SK-N-SH (cell line): Measurements from ENCODE around the gene AVPR2. TPM values are rescaled to one million over a fixed set of nuclear protein-coding genes. Genes with fewer than 3 reads are reported as not detected.
A peak's percentile ranks its signal among the peaks of the same experiment; 100 is the strongest.

Experiments
- CTCF ChIA-PET: fragments of 300-600, 350-600 bp; formaldehyde crosslinking; extraction: SDS; loops from one replicate; lab custom pipeline; 2021; lab: Yijun Ruan, JAX
- POLR2A ChIA-PET: fragments of 350-600 bp; sonication (Branson Sonifier 250); formaldehyde crosslinking; extraction: SDS; loops from one replicate; lab custom pipeline; 2020; ENCODE audit warnings: antibody characterized with exemption, inconsistent platforms; lab: Yijun Ruan, JAX
- DNase-seq: peaks from one replicate; pipeline ENCODE4 v3.0.0; 2012
- H2AFZ ChIP-seq: fragments of 200-600 bp; sonication (generic); 2 replicates; pipeline ENCODE4 v1.8.1; 2016; ENCODE audit warnings: antibody characterized with exemption, mild to moderate bottlenecking, low read depth
- H3F3A ChIP-seq: fragments of 200-600 bp; sonication (generic); replicated peaks from 2 replicates; pipeline ENCODE3; 2016; ENCODE audit warnings: antibody characterized with exemption, mild to moderate bottlenecking; ENCODE audit not compliant: insufficient read depth
- H3K27ac ChIP-seq, 2 experiments: fragments of 200-500 bp in 1 of 2; fragments of 200-600 bp in 1 of 2; sonication (Bioruptor generic) in 1 of 2; sonication (generic), shearing (Covaris generic) in 1 of 2; 2 replicates each; pipeline versions ENCODE4 v1.5.1 to v1.6.1; 2014 to 2016; ENCODE audit warnings: low read depth in 2 of 2, inconsistent platforms in 1 of 2, low read length in 1 of 2, mild to moderate bottlenecking in 1 of 2, mixed read lengths in 1 of 2
- H3K27me3 ChIP-seq: fragments of 200-600 bp; sonication (generic), shearing (Covaris generic); 2 replicates; pipeline ENCODE4 v1.6.1; 2016; ENCODE audit warnings: mixed run types; ENCODE audit not compliant: insufficient read depth
- H3K36me3 ChIP-seq, 2 experiments: fragments of 200-500 bp in 1 of 2; fragments of 200-600 bp in 1 of 2; sonication (Bioruptor generic) in 1 of 2; sonication (generic) in 1 of 2; replicated peaks in 1 of 2; 2 replicates each; pipeline versions ENCODE3 to v1.5.1; 2014 to 2016; ENCODE audit warnings: low read length in 1 of 2, mild to moderate bottlenecking in 1 of 2; ENCODE audit not compliant: insufficient read depth in 2 of 2, control insufficient read depth in 1 of 2
- H3K4me1 ChIP-seq, 2 experiments: fragments of 200-500 bp in 1 of 2; fragments of 200-600 bp in 1 of 2; sonication (Bioruptor generic) in 1 of 2; sonication (generic), shearing (Covaris generic) in 1 of 2; 2 replicates each; pipeline versions ENCODE4 v1.5.1 to v1.6.1; 2014 to 2016; ENCODE audit warnings: low read depth in 1 of 2, low read length in 1 of 2, mixed run types in 1 of 2; ENCODE audit not compliant: insufficient read depth in 2 of 2, control insufficient read depth in 1 of 2
- H3K4me2 ChIP-seq: fragments of 200-600 bp; sonication (generic), shearing (Covaris generic); 2 replicates; pipeline ENCODE4 v1.6.1; 2017; ENCODE audit warnings: mixed run types
- H3K4me3 ChIP-seq, 2 experiments: fragments of 200-500 bp in 1 of 2; fragments of 200-600 bp in 1 of 2; sonication (Bioruptor generic) in 1 of 2; sonication (generic), shearing (Covaris generic) in 1 of 2; 2 replicates each; pipeline versions ENCODE4 v1.5.1 to v1.8.1; 2014 to 2016; ENCODE audit warnings: low read depth in 2 of 2, inconsistent platforms in 1 of 2, low read length in 1 of 2, mild to moderate bottlenecking in 1 of 2, mixed read lengths in 1 of 2, moderate library complexity in 1 of 2
- H3K79me2 ChIP-seq: fragments of 200-600 bp; sonication (generic); 2 replicates; pipeline ENCODE4 v1.8.1; 2017; ENCODE audit warnings: mild to moderate bottlenecking; ENCODE audit not compliant: insufficient read depth
- H3K9ac ChIP-seq: fragments of 200-600 bp; sonication (generic); 2 replicates; pipeline ENCODE4 v1.6.1; 2017; ENCODE audit warnings: mixed run types
- H3K9me2 ChIP-seq: fragments of 200-600 bp; sonication (generic); 2 replicates; pipeline ENCODE4 v1.6.1; 2017; ENCODE audit warnings: mixed run types
- H3K9me3 ChIP-seq: fragments of 200-600 bp; sonication (generic); 2 replicates; pipeline ENCODE4 v1.6.1; 2017; ENCODE audit warnings: mixed run types, mild to moderate bottlenecking, moderate library complexity
- H4K20me1 ChIP-seq: fragments of 200-600 bp; sonication (generic); 2 replicates; pipeline ENCODE4 v1.6.1; 2017; ENCODE audit warnings: mild to moderate bottlenecking, mixed run types; ENCODE audit not compliant: insufficient read depth
- CHD2 ChIP-seq: fragments of 150-350 bp; IDR thresholded peaks from 2 replicates; pipeline ENCODE4 v1.6.1; 2018; ENCODE audit warnings: low read length; ENCODE audit not compliant: partially characterized antibody
- ELF1 ChIP-seq: IDR thresholded peaks from 2 replicates; pipeline ENCODE4 v1.4.0; 2012
- GABPA ChIP-seq: IDR thresholded peaks from 2 replicates; pipeline ENCODE4 v1.4.0; 2012; ENCODE audit warnings: low read depth, mild to moderate bottlenecking
- IRF3 ChIP-seq: fragments of 150-350 bp; IDR thresholded peaks from 2 replicates; pipeline ENCODE4 v1.6.1; 2016; ENCODE audit warnings: mild to moderate bottlenecking, low read depth, low read length
- MEF2A ChIP-seq: IDR thresholded peaks from 2 replicates; pipeline ENCODE4 v1.4.0; 2012; ENCODE audit warnings: low read depth, borderline replicate concordance
- NRF1 ChIP-seq: IDR thresholded peaks from 2 replicates; pipeline ENCODE4 v1.6.1; 2012; ENCODE audit warnings: low read depth, mild to moderate bottlenecking, low read length
- RCOR1 ChIP-seq: fragments of 150-350 bp; IDR thresholded peaks from 2 replicates; pipeline ENCODE4 v1.6.1; 2017; ENCODE audit warnings: antibody characterized with exemption, low read length
- REST ChIP-seq: IDR thresholded peaks from 2 replicates; pipeline ENCODE4 v1.6.1; 2012; ENCODE audit warnings: mild to moderate bottlenecking, low read depth, low read length, moderate library complexity
- TAF1 ChIP-seq: IDR thresholded peaks from 2 replicates; pipeline ENCODE4 v1.6.1; 2012; ENCODE audit warnings: low read depth, mild to moderate bottlenecking, low read length, moderate library complexity, borderline replicate concordance
- TCF12 ChIP-seq: IDR thresholded peaks from 2 replicates; pipeline ENCODE4 v1.4.0; 2012
- YY1 ChIP-seq: IDR thresholded peaks from 2 replicates; pipeline ENCODE4 v1.4.0; 2012; ENCODE audit warnings: low read depth, mild to moderate bottlenecking
- WGBS: methylation state at CpG from one replicate; pipeline ENCODE4 v1.1.6; 2017; ENCODE audit warnings: low lambda C conversion rate; 5-methylcytosine and 5-hydroxymethylcytosine counted together
- polyA plus RNA-seq, 3 experiments: library from polyadenylated mRNA; depleted of rRNA; stranded (reverse); fragments of >200 nt; gene quantifications; 2 replicates each; pipeline ENCODE4 v1.2.3, GENCODE V29; 2012
- TF ChIP-seq, protein P1 (sequence below): IDR thresholded peaks from 2 replicates; pipeline ENCODE4; 2012
- TF ChIP-seq, protein P2 (sequence below): fragments of 150-350 bp; IDR thresholded peaks from 2 replicates; pipeline ENCODE4 v1.6.1; 2017; ENCODE audit warnings: antibody characterized with exemption, low read length, low read depth, borderline replicate concordance

The AVPR2 gene
- polyA plus RNA-seq, 1 of the 3 experiments (the other 2 are of a cell fraction), result not detected

DNA sequence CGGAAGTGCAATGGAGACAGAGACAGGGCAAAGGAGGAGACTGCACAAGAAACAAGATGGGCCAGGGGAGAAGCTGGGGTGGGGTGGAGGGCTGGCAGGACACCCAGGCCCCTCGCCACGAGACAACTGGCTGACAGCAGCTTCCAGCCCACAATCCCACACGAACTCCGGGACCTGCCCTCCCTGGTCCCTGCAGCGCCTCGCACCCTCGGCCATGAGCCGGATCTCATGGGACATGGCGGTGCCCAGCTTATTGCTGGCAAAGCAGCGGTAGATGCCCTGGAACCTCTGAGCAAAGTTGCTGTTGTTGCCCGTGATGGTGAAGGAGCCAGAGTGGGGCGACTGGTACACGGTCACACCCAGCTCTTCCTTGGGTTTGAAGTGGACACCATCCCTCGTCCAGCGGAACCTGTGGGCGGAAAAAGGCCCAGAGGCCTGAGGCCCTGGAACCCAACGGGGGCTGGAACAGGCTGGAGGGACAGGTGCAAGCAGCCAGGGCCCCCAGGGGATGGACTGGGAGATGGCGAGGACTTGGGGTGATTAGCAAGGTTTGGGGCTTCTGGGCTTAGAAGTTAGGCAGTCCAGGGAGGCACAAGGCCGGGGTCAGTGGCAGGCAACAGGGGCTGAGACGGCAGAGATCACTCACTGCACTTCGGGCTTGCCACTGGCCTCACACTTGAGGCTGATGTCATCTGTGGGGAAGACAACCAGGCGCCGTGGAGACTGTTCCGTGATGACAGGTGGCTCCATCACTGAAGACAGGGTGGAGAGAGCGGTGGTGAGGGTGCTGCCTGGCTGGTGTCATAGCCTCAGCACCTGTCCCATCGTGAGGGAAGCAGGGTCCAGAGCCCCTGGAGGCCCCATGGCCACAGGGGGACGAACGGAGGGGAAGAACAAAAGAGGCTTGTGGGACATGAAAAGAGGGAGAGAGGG lies 32.3 kb upstream of the AVPR2 start:
- TF ChIP-seq RCOR1 (no peak), NRF1 (no peak), IRF3 (no peak), ELF1 (no peak), TCF12 (no peak), REST (no peak), TAF1 (no peak), GABPA (no peak), MEF2A (no peak), CHD2 (no peak), YY1 (no peak)
- TF ChIP-seq, protein P1, sequence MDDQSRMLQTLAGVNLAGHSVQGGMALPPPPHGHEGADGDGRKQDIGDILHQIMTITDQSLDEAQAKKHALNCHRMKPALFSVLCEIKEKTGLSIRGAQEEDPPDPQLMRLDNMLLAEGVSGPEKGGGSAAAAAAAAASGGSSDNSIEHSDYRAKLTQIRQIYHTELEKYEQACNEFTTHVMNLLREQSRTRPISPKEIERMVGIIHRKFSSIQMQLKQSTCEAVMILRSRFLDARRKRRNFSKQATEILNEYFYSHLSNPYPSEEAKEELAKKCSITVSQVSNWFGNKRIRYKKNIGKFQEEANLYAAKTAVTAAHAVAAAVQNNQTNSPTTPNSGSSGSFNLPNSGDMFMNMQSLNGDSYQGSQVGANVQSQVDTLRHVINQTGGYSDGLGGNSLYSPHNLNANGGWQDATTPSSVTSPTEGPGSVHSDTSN, result no peak
- TF ChIP-seq, protein P2, sequence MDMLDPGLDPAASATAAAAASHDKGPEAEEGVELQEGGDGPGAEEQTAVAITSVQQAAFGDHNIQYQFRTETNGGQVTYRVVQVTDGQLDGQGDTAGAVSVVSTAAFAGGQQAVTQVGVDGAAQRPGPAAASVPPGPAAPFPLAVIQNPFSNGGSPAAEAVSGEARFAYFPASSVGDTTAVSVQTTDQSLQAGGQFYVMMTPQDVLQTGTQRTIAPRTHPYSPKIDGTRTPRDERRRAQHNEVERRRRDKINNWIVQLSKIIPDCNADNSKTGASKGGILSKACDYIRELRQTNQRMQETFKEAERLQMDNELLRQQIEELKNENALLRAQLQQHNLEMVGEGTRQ, result no peak
- TF ChIP-seq, all 33 proteins: peak for 0
- Histone ChIP-seq H3K4me1 (peaks cover 0 to 38% of the 10 kb centered on the region in 2 experiments; a peak in 1 of 4 replicates), H4K20me1 (peaks cover 7% of the 10 kb centered on the region; the same call in 1 of the 2 replicates), H3K4me3 (no peak overlapping the region), H2AFZ (no peak overlapping the region), H3K27me3 (no peaks in the 10 kb centered on the region), H3K9me2 (no peaks in the 10 kb centered on the region), H3K79me2 (no peaks in the 10 kb centered on the region), H3K9me3 (no peaks in the 10 kb centered on the region), H3K9ac (no peak overlapping the region), H3K4me2 (no peak overlapping the region), H3K27ac (peak overlapping the region in 1 of 2 experiments; percentile 66; a peak in 2 of 4 replicates), H3K36me3 (no peaks in the 10 kb centered on the region), H3F3A (no peaks in the 10 kb centered on the region)
- DNase-seq, result peak; percentile 23
- CTCF ChIA-PET, result interaction anchor here (0.8 to 1.9 kb wide), 6 partner anchors 20 to 108 kb away, joined by 3 to 6 read pairs (median 5); partner anchors contain the start of gene PLXNB3
- POLR2A ChIA-PET, result interaction anchor here (1.1 kb wide), 1 partner anchor 78 kb away, joined by 3 read pairs; the partner anchor contains the start of genes IDH3G and SSR4
- 52% methylated on average over 18 of the region's 29 CpGs for WGBS
